GM12875 (cell line): ENCODE results near the gene ITM2B.

Experiments
- H3K4me3 ChIP-seq: one replicate; pipeline ENCODE4 v1.5.1; 2011; ENCODE audit warnings: low read depth, low read length, control low read depth
- TF ChIP-seq, protein P1 (sequence below): IDR thresholded peaks from 2 replicates; pipeline ENCODE4 v1.5.1; 2011; ENCODE audit warnings: low read depth, mild to moderate bottlenecking, control low read depth, inconsistent platforms, low read length, moderate library complexity, borderline replicate concordance; ENCODE audit not compliant: insufficient read depth

ITM2B gene

GRCh38 chr13:48249018-48249417 is 16.0 kb downstream of the ITM2B start:
- H3K4me3 ChIP-seq = no peak overlapping the region
- TF ChIP-seq, protein P1, sequence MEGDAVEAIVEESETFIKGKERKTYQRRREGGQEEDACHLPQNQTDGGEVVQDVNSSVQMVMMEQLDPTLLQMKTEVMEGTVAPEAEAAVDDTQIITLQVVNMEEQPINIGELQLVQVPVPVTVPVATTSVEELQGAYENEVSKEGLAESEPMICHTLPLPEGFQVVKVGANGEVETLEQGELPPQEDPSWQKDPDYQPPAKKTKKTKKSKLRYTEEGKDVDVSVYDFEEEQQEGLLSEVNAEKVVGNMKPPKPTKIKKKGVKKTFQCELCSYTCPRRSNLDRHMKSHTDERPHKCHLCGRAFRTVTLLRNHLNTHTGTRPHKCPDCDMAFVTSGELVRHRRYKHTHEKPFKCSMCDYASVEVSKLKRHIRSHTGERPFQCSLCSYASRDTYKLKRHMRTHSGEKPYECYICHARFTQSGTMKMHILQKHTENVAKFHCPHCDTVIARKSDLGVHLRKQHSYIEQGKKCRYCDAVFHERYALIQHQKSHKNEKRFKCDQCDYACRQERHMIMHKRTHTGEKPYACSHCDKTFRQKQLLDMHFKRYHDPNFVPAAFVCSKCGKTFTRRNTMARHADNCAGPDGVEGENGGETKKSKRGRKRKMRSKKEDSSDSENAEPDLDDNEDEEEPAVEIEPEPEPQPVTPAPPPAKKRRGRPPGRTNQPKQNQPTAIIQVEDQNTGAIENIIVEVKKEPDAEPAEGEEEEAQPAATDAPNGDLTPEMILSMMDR = no peak

DNA sequence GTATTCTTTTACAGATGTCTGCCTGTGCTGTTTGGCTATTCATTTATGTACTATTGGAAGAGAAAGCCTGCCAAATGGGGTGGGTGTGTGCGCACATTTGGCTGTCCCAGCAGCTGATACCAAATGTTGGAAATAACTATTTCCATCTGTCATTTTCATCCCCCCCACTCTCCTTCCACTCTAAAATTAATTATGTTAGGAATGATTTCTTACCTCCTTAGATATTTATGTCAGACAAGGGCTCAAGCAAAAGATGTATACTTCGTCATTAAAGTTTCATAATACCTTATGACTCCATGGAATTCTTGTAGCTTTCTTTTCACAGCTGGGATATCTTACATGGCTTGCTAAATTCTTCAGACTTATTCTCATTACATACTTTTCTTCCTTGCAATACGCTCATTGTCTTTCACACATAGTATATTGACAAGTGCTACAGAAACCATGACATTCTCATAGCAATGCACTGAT is 18.6 kb downstream of the ITM2B start:
- TF ChIP-seq, protein P1 = no peak
- no peak overlapping the region for H3K4me3 ChIP-seq

DNA sequence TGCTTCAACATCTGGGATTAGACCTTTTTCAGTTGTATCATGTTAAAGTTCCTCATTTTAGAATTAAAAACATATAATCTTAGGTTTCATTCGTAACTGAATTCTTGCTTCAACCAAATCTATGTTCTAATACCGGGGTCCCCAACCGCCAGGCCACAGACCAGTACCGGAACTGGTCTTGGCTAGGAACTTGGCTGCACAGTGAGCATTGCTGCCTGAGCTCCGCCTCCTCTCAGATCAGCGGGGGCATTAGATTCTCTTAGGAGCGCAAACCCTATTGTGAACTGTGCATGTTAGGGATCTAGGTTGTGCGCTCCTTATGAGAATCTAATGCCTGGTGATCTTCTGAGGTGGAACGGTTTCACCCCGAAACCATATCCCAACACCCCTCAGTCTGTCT is 19.2 kb downstream of the ITM2B start:
- no peak overlapping the region for H3K4me3 ChIP-seq
- TF ChIP-seq, protein P1 = no peak

- H3K4me3 ChIP-seq = no peak overlapping the region
- TF ChIP-seq, protein P1 = no peak
Observed at GRCh38 chr13:48253849-48254248, 20.8 kb downstream of the ITM2B start.

DNA sequence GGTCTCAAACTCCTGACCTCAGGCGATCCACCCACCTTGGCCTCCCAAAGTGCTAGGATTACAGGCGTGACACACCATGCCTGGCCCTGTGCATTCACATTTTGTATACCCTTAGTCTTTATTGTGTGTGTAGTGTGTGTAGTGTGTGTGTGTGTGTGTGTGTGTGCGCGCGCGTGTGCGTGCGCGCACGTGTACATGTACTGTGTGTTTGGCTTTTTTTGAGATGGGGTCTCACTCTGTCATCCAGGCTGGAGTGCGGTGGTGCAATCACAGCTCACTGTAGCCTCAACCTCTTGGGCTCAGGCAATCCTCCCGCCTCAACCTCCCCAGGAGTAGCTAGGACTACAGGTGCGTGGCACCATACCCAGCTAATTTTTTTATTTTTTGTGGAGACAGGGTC is 22.1 kb downstream of the ITM2B start:
- TF ChIP-seq, protein P1 = no peak
- H3K4me3 ChIP-seq = no peak overlapping the region

GRCh38 chr13:48255954-48256353 is 22.9 kb downstream of the ITM2B start:
- TF ChIP-seq, protein P1 = no peak
- no peak overlapping the region for H3K4me3 ChIP-seq

DNA sequence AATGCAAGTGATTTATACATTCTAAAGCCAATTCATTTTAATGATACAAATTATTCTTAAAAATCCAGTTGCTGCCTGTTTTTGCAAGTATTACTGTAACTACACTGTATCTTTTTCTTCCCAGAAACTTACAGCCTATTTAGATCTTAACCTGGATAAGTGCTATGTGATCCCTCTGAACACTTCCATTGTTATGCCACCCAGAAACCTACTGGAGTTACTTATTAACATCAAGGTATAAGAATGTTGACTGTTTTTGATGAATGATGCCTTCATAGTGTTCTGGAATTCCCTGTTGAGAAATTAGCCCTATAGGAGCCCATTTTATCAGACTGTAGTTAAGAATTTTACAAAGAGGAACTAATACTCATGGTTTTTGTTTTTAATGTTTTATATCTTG is 25.0 kb downstream of the ITM2B start:
- H3K4me3 ChIP-seq = no peak overlapping the region
- TF ChIP-seq, protein P1 = no peak
